ENCODE data around the gene OR6C68.
"Not testable (repeated sequence)": the region's sequence is repeated elsewhere in the genome, so short reads cannot be mapped to it uniquely, and the experiment has no call there.

Gene OR6C68

DNA sequence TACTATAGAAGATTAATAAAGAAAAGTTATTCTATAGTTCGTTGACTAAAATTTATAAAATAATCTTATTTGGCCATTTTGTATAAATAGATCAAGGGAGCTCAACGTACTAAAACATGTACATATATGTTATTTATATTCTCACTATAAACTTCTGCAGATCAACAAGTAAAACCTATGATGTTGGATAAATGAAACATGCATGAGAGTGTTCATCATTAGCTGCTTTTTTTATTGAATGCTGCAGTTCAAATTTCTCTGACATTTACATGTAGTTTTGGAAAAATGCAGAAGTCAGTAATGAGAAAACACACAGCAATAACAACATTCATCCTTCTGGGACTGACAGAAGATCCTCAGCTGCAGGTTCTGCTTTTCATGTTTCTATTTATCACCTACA is at the start of gene OR6C68:
TSS of gene OR6C68 (plus strand) at position 301 of the 400 bp plus-strand sequence. CDS start at position 301, 0 bp downstream.
- no peak for DNase-seq

DNA sequence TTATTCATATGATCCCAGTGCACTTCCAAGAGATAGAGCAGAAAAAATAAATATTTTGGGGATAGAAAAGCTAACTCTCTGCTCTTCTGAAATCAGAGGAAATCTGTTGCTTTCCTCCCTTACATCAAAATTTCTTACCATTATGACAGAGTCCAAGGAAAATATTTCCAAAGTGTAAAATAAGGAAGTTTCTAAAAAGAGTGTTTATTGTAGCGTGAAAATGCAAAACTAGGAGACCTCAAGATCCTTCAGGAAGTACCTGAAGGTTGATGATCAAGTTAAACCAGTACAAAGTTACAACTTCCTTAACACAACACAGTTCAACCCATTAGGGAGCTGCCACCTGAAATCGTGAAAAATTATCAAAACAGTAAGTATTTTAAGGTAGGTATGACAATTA is 48.4 kb upstream of the OR6C68 start, which contains the start of gene OR6C2:
TSS of gene OR6C2 (plus strand) at position 301 of the 400 bp plus-strand sequence. CDS start 8,138 bp downstream, outside the sequence.
- DNase-seq = no peak

DNA sequence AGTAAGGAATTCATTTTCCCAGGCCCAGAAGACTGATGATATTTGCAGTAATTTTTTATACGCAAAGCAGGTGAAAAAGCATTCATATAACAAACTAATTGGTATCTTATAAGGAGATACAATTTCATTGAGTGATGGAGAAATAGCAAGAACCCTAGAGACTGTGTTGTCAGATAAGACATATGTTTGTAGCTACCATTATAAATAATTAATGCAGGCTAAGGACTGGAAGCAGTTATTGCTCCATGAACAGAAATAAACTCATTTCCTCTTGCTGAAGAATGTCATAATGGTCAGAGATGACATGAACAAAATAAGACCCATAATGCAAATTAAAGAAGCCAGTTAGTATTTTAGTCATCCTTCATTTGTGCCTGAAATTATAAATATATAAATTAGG is 46.8 kb upstream of the OR6C68 start:
- DNase-seq = no peak

DNA sequence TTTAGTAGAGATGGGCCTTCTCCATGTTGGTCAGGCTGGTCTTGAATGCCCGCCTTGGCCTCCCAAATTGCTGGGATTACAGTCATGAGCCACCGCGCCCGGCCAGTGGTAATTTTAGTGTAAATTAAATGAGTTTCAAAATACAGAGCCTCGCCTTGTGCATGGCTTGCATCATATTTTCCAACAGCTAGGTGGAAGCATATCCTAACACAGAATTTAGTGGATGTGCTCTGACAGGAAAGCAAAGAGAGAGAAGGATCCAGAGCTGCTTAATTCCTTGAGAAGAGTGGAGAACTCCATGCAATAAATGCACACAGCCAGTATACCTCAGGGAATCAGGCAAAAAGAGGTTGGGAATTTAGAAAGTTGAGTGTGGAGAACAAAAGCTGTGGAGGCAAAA is 45.9 kb upstream of the OR6C68 start:
- DNase-seq = no peak

DNA sequence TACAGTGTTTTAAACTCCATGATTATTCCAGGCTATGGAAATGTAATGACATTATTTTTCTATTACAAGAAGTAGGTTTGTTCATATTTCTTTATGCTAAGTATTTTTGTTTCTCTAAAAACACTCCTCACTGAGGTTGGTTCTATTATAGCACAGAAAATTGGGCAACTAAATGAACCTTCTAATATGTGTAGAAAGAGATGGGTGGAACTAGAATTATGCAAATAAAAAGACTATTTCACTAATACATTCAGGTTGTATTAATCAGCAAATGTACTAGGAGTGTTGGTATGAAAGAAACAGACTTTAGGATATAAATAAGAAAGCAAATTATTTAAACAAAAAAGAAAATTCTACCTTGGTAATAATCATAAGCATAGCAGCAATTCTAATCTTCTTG is 43.4 kb upstream of the OR6C68 start:
- DNase-seq = no peak

DNA sequence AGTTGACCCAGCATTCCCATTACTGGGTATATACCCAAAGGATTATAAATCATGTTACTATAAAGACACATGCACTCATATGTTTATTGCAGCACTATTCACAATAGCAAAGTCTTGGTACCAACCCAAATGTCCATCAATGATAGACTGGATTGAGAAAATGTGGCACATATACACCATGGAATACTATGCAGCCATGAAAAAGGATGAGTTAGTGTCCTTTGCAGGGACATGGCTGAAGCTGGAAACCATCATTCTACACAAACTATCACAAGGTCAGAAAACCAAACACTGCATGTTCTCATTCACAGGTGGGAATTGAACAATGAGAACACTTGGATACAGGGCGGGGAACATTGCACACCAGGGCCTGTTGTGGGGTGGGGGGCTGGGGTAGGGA is 27.3 kb upstream of the OR6C68 start:
- not testable (repeated sequence) for DNase-seq

DNA sequence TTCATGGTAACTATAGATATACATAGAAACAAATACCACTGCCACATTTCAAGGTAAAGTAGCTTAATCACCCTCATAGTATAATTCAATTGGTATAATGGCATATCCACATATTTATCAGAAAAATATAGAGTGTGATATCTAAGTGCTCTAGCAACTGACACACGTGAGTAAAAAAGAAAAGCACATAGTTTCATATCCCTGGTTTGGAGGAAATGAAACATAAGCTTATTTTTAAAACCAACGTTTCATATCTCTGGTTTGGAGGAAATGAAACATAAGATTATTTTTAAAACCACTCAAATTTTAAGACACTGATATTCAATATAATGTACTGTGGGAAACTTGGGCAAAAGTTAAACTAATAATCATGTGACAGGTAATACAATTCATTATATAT is 24.3 kb upstream of the OR6C68 start:
- no peak for DNase-seq

DNA sequence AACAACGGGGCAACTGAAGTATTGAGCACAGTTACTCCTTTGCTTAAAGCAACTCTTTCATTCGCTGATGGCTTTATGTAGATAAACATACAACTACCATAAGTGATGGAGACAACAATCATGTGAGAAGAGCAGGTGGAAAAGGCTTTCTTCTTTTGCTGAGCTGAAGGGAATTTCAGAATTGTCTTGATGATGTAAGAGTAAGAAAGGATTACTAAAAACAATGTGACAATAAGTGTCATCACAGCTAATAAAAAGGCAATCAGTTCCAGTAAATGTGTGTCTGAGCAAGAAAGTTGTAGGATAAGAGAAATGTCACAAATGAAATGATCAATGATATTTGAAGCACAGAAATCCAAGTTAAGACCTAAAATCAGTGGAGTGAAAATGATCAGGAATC is 22.9 kb upstream of the OR6C68 start:
- DNase-seq = no peak

DNA sequence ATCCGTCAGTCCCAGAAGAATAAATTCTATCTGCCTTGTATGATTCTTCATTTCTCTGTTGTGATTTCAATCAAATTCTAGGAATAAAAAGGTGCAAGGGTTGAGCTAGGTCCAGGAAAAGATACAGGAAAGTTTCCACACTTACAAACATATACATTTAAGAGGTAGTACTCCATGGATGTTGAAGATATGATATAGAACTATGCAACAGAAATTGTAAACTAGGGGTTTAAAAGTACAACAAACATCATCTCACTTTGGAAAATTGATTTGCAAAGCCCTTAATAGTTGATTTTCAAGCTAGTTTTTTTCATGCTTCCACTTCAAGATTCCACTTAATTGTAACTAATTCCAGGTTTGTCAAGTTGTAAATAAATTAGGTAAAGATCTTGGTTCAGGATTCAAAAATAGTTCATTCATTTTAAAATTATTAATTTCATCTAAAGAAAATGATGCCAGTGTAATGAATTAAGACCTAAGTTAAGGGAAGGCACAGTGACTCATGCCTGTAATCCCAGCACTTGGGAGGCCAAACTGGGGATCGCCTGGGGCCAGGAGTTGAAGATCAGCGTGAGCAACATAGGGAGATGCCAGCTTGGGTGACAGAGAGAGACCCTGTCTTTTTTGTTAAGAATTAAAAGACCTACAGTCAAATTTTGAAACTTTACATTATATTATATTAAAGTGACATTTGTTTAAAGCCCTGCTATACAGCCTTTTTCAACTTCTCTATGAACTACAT is 21.9 kb upstream of the OR6C68 start, which contains the start of gene OR6C70:
TSS of gene OR6C70 (minus strand) at position 51 of the 742 bp plus-strand sequence. CDS start at position 51, 0 bp downstream.
- DNase-seq = no peak

DNA sequence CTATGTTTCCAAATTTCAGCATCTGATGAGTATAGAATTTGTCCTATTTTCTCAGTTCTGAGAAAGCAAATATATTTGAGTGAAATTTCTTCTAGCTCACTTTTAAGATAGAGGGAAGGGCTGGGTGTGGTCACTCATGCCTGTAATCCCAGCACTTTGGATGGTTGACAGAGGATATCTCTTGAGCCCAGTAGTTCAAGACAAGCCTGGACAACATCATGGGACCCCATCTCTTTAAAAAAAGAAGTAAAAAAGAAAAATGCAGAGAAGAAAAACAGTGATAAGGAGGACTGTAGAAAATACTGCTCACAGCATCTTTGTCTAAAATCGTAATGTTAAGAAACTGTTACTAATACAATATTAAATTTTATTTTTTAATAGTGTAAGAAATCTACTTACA is 19.9 kb upstream of the OR6C68 start:
- no peak for DNase-seq

DNA sequence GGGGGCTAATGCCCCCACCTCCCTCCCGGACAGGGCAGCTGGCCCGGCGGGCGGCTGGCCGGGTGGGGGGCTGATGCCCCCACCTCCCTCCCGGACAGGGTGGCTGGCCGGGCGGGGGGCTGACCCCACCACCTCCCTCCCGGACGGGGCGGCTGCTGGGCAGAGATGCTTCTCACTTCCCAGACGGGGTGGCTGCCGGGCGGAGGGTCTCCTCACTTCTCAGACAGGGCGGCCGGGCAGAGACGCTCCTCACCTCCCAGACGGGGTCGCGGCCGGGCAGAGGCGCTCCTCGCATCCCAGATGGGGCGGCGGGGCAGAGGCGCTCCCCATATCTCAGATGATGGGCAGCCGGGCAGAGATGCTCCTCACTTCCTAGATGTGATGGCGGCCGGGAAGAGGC is 13.0 kb upstream of the OR6C68 start:
- not testable (repeated sequence) for DNase-seq

DNA sequence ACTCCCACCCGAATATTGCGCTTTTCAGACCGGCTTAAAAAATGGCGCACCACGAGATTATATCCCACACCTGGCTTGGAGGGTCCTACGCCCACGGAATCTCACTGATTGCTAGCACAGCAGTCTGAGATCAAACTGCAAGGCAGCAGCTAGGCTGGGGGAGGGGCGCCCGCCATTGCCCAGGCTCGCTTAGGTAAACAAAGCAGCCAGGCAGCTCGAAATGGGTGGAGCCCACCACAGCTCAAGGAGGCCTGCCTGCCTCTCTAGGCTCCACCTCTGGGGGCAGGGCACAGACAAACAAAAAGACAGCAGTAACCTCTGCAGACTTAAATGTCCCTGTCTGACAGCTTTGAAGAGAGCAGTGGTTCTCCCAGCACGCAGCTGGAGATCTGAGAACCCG is 7.9 kb upstream of the OR6C68 start:
- DNase-seq = not testable (repeated sequence)

DNA sequence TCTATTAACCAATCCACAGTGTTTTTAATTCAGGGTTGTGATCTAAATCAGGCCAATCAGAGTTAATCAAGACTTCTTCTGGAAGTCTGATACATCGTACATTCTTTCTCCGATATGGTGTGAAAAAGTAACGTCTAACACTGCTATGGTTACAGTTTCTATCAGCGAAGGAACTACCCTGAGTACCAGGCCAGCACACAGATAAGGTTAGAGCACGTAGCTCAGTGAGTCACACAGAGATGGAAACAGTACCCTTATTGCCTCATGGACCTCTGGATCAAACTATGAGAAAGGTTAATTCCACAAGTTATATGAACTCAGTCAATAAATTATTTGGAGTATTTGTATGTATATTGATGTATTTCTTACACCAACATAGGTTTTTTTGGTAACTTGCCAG is 3.3 kb downstream of the OR6C68 start:
- DNase-seq = no peak

DNA sequence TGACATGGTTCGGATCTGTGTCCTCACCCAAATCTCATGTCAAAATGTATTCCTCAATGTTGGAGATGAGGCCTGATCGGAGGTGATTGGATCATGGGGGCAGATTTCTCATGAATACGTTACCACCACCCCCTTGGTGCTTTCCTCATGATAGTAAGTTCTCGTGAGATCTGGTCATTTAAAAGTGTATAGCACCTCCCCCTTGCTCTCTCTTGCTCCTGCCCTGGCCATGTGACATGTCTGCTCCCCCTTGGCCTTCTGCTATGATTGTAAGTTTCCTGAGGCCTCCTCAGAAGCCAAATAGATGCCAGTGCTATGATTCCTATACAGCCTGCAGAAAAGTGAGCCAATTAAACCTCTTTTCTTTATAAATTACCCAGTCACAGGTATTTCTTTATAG is 7.1 kb downstream of the OR6C68 start:
- DNase-seq = no peak

DNA sequence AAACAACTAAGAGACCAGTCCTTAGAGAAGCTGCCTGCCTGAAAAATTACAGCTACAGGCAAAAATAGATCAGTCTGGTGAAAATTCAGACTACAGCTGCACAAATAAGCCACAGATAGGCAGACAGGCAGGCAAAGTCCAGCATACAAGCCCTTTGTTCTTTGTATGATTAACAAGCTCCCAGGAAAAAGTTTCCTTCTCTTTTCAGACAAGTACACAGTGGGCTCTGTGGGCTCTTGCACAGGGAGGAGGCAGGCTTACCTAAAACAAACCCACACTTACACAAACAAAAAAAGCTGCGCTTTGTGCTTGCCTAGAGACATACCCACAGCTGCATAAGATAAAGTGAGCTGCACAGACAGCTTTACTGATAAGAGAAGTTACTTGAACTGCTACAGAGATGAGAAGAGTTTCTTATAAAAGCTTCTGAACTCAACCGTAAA is 7.7 kb downstream of the OR6C68 start:
- DNase-seq = no peak

DNA sequence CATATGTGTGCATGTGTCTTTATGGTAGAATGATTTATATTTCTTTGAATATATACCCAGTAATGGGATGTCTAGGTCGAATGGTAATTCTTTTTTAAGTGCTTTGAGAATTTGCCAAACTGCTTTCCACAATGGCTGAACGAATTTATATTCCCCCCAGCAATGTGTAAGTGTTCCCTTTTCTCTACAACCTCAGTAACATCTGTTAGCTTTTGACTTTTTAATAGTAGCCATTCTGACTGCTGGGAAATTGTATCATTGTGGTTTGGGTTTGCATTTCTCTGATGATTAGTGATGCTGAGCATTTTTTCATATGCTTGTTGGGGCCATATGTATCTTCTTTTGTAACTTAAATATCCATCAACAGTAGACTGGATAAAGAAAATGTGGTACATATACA is 9.4 kb downstream of the OR6C68 start:
- no peak for DNase-seq

DNA sequence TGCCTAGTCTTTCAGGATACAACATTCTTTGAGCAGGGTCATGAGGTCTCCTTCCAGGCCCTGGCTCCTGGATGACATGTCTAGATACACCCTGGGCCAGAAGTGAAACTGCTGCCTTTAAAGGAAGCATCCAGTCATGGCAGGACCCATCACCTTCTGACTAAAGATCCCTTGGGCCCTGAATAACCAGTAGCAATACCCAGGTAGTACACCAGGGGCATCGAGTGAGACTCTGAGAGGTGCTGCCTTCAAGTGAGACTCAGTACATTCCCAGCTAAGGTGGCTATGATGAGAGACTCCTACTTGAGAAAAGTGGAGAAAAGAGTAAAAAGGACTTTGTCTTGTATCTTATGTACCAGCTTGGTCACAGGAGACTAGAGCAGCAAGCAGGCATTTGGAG is 23.5 kb downstream of the OR6C68 start:
- no peak for DNase-seq

DNA sequence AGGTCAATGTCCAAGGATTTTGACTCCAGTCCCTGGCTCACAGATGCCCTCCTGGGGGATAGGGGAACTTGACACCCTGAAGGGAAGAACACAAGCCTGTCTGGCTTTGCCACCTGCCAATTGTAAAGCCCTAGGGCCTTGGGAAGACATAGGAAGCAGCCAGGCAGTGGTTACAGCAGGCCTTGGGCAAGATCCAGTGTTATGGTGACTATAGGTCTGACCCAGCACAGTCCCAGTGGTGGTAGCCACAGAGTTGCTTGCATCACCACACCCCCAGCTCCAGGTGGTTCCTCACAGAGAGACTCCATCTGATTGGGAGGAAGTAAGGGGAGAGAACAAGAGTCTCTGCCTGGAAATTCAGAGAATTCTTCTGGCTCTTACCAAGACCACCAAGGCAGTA is 24.2 kb downstream of the OR6C68 start:
- DNase-seq = no peak
